Activated CD4-positive, CD25-positive, alpha-beta regulatory T cell treated with anti-CD3 and anti-CD28 coated beads, Interleukin-2, amount 50 U/mL, for 16 hours (primary cell): Measurements from ENCODE around the gene NELL2.
"Not testable (repeated sequence)": the region's sequence is repeated elsewhere in the genome, so short reads cannot be mapped to it uniquely, and the experiment has no call there.

Source experiments
- DNase-seq: peaks from one replicate; pipeline ENCODE4 v3.0.0-alpha.2; 2020; ENCODE audit warnings: low read depth, low spot score

NELL2 gene

DNA sequence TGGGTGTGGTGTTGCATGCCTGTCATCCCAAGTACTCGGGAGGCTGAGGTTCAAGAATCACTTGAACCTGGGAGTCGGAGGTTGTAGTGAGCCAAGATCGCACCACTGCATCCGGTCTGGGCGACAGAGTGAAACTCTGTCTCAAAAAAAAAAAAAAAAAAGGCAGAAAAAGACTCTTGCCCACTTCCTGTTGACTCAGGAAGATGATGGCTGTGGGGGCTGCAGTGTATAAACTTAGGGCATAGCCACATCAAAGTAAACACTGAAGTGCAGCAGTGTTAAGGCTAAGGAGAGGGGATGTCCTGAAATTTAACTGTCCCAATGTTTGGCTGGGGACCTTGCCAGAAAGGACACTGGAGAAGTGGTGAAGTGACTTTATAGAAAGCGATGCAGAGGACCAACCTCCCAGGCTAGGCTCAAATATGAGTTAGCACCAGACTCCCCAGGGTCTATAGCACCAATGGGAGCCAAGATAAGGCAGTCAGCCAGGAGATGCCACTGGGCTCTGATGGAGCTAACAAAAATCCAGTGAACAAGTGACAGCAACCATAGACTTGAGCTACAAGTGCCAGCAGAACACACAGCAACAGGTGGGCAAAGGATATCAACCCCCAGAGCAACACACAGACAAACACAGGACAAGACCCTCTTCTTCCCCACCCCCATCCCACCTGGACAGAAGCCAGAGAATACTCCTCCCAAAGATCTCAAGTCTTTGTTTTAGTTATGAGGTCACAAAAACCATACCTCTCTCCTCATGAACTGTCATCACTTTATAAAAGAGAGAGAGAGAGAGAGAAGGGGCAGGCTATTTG, 28.0 kb downstream of the NELL2 start:
- DNase-seq: no peak

DNA sequence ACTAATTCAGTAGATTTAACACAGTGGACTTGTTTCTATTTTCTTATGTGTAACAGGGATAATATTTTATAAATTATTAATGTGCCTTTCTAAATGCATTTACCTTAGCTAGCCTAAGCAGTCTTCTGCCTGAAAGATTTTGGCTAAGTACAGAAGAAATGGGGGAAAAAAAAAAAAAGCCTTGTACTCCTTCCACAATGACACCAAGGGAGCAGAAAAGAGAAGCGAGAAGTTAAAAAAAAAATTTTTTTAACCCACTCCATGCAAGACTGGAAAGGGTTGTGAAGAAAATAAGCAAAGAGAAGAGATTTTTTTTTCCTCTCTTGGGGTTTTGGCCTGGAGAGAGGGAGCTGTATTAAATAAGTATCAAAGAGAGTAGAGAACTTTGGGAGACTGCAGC, 28.7 kb downstream of the NELL2 start:
- no peak for DNase-seq

- no peak for DNase-seq
Observed at GRCh38 chr12:44846826-44847225, 29.3 kb downstream of the NELL2 start.

DNA sequence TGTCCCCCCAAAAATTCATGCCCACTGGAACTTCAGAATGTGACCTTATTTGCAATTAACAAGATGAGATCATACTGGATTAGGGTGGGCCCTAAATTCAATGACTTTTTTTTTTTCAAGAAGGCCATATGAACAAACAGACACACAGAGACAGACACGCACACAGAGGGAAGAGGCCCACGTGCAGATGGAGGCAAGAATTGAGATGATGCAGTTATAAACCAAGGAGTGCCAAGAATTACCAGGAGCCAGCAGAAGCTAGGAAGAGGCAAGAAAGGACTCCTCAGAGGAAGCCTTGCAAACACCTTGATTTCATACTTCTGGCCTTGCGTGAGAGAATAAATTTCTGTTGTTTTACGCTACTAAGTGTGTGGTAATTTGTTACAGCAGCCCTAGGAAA, 33.4 kb downstream of the NELL2 start:
- no peak for DNase-seq

DNA sequence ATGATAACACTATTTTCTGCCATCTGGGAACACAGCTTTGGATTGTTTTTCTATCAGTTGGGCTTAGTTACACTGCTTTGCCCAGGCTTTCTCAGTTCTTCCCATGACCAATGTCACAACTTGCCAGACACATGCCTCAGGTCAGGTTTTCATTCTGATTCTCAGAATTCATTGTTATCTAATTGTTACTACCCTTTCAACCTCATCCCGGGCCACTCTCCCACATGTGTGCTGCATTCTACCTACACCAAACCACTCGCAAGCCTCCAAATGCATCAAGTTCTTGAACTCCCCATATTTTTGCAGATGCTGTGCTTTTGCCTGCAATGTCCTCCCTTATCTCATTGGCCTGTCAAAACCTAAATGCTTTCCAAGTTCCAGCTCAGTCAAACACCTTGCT, 36.3 kb downstream of the NELL2 start:
- no peak for DNase-seq

DNA sequence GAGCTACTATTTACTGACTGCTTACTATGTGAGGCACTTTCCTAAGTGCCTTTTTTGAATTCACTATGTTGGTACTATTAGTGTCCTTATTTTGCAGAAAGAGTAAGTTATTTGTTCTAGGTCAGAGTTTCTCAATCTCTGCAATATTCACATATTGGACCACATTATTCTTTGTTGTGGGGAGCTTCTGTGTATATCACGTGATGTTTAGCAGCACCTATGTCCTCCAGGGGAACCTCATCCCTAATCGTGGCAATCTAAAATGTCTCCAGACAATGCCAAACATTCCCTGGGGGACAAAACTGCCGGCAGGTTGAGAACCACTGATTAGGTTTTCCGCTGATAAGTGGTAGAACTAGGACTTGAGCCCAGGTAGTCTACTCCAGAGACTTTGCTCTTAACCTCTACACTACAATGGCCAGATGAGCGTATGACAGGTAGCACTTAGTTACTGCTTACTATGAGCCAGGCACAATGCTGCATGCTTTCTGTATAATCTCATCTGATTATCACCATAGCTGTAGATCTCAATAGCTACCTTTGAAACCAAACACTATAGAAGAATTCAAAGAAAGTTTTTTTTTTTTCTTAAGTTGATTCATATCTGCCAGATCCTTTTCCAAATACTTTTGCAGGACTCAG, 38.9 kb downstream of the NELL2 start:
- DNase-seq: no peak

GRCh38 chr12:44835641-44836379, 40.3 kb downstream of the NELL2 start:
- no peak for DNase-seq

GRCh38 chr12:44834996-44835395, 41.1 kb downstream of the NELL2 start:
- not testable (repeated sequence) for DNase-seq

GRCh38 chr12:44833561-44833960, 42.6 kb downstream of the NELL2 start:
- no peak for DNase-seq

GRCh38 chr12:44830566-44831055, 45.5 kb downstream of the NELL2 start:
- DNase-seq: no peak

DNA sequence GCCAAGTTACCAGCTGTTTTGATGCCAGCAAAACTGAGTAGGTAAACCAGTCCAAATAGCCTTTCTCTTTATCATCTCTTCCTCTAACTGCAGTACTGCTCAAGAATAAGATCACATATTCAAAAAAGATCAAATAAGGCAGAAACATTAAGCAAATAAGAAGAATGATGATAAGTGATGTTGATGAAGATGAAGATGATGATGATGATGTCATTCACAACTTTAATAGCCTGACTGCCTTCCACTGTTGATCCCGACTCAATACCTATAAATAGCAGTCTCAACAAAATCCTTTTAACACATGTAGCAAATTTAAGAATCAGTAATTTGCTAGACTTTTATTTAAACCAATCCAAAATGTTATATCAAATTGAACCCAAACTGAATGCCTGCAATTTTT, 47.1 kb downstream of the NELL2 start:
- no peak for DNase-seq

DNA sequence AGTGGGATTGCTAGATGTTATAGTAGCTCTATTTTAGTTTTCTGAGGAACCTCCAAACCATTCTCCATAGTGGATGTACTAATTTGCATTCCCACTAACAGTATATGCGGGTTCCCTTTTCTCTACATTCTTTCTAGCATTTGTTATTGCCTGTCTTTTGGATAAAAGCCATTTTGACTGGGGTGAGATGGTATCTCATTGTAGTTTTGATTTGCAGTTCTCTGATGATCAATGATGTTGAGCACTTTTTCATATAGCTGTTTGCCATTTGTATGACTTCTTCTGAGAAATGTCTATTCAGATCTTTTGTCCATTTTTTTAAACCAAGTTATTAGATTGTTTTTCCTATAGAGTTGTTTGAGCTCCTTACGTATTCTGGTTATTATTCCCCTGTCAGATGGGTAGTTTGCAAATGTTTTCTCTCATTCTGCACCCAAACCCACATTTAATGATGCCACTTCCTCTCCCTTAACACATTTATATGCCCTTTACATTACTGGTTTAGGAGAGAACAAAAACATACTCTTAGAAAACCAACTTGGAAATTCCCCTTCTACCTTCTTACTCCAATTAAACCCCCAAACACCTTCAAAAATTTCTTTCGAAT, 48.2 kb downstream of the NELL2 start:
- no peak for DNase-seq

DNA sequence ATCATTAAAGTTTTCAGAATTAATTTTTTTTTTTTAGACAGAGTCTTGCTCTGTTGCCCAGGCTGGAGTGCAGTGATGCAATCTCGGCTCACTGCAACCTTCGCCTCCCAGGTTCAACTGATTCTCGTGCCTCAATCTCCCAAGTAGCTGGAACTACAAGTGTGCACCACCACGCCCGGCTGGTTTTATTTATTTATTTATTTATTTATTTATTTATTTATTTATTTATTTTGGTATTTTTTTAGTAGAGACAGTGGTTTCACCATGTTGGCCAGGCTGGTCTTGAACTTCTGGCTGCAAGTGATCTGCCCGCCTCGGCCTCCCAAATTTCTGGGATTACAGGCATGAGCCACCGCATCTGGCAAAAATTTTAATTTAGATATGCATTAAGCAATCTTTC, 54.4 kb downstream of the NELL2 start:
- DNase-seq: not testable (repeated sequence)

GRCh38 chr12:44819884-44820283, 56.2 kb downstream of the NELL2 start:
- DNase-seq: no peak

DNA sequence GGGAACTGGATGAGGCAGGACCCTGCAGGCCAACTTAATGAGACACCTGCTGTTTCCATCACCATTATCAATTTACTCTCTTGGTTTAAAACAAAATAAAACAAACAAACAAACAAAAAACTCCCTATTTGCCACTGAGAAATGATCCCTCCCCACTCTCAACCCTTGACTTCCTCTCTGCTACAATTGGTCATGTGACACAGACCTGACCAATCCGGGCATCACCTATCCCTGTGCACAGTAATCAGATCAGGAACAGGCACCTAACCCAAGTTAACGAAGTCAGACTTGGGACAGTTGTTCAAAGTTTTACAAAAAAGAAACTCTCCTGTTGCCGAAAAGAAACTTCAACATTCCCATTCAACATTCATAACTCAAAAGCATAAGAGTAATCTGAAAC, 58.4 kb downstream of the NELL2 start:
- no peak for DNase-seq

DNA sequence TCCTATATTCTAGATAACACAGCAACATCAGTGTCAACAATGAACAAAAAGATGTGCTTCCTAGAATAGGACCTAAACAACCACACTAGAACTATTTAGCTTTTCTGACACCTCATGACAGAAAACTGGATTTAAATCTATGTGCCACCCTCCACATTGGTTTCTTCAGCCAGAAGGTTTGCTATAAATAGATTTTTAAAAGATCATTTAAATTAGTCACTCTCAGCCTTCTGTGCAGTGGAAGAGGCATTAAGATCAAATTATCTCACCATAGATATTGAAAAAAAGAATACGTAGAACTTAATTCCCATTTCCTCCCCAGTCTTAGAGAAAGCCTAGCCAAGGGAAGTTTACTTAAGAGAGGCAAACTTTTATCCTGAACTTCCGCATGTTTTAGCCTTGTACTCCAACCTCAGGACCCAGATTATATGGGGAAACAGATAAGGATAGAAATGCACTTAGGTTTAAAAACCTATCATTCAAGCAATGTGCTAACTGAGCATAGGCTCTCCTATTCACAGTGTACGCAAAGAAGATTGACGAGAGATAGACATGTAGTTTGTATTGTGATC, 59.6 kb downstream of the NELL2 start:
- DNase-seq: no peak

- DNase-seq: no peak
Observed at GRCh38 chr12:44812062-44812461, 64.1 kb downstream of the NELL2 start.

GRCh38 chr12:44804068-44804467, 72.0 kb downstream of the NELL2 start:
- DNase-seq: no peak

GRCh38 chr12:44795970-44796369, 80.1 kb downstream of the NELL2 start:
- no peak for DNase-seq

DNA sequence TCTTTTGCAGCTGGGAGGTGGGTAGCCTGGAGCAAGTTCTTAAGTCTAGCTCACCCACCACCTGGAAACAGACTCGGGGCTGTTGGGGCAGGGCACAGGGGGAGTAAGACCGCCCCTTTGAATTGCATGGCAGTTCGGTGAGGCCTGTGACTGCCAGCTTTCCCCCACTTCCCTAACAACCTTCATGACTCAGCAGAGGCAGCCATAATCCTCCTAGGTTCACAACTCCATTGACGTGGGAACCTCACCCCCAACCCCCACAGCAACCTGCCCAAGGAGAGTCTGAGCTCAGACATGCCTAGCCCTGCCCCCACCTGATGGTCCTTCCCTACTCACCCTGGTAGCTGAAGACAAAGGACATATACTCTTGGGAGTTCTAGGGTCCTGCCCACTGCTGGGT, 87.4 kb downstream of the NELL2 start:
- DNase-seq: no peak

- no peak for DNase-seq
Observed at GRCh38 chr12:44780221-44780790, 95.8 kb downstream of the NELL2 start.
